Lung (tissue), 12 donors: ENCODE results near the gene RNU6-9. TPM values are rescaled to one million over a fixed set of nuclear protein-coding genes. Genes with fewer than 3 reads are reported as not detected.

ENCODE experiments used
- ATAC-seq: fragments of 200-7000 bp; cut with Tn5 transposase; one replicate; pipeline ENCODE4 v1.9.1; 2020; ENCODE audit warnings: moderate number of reproducible peaks; ENCODE audit not compliant: insufficient read depth, low FRiP score
- DNase-seq, 3 donors: peaks; one replicate each; pipeline ENCODE4 v3.0.0-alpha.2; 2013 to 2017
- H3K27ac ChIP-seq, 2 donors: one replicate each; pipeline ENCODE4 v1.5.1; 2013; ENCODE audit warnings: mild to moderate bottlenecking in 2 of 2, moderate library complexity in 2 of 2, control low read depth in 1 of 2, inconsistent platforms in 1 of 2, low read depth in 1 of 2, low read length in 1 of 2
- H3K27me3 ChIP-seq, 3 donors: one replicate each; pipeline ENCODE4 v1.5.1; 2013; ENCODE audit warnings: low read length in 2 of 3; ENCODE audit not compliant: control insufficient read depth in 3 of 3, insufficient read depth in 3 of 3
- H3K36me3 ChIP-seq, 4 donors: one replicate each; pipeline ENCODE4 v1.5.1; 2013; ENCODE audit warnings: low read length in 4 of 4, mild to moderate bottlenecking in 1 of 4, moderate library complexity in 1 of 4; ENCODE audit not compliant: control insufficient read depth in 4 of 4, insufficient read depth in 4 of 4
- H3K4me1 ChIP-seq, 5 donors: one replicate each; pipeline ENCODE4 v1.5.1; 2013; ENCODE audit warnings: low read length in 5 of 5, mild to moderate bottlenecking in 2 of 5, moderate library complexity in 1 of 5; ENCODE audit not compliant: control insufficient read depth in 5 of 5, insufficient read depth in 5 of 5
- H3K4me3 ChIP-seq: one replicate; pipeline ENCODE4 v1.5.1; 2013; ENCODE audit warnings: mild to moderate bottlenecking, control low read depth, moderate library complexity
- H3K9ac ChIP-seq, 2 donors: one replicate each; pipeline ENCODE4 v1.5.1; 2013; ENCODE audit warnings: low read length in 2 of 2, control low read depth in 1 of 2; ENCODE audit not compliant: insufficient read depth in 1 of 2
- H3K9me3 ChIP-seq, 4 donors: one replicate each; pipeline ENCODE4 v1.5.1; 2013; ENCODE audit warnings: low read length in 3 of 4, mild to moderate bottlenecking in 1 of 4, moderate library complexity in 1 of 4; ENCODE audit not compliant: control insufficient read depth in 4 of 4, insufficient read depth in 3 of 4
- CTCF ChIP-seq: IDR thresholded peaks from 2 replicates; pipeline ENCODE4 v1.5.1; 2012; ENCODE audit warnings: mild to moderate bottlenecking; ENCODE audit errors: control extremely low read depth, extremely low read depth
- WGBS, 2 donors: extraction: QIAGEN DNeasy Blood & Tissue Kit; methylation state at CpG; one replicate each; pipeline ENCODE4 v1.1.7; 2013; 5-methylcytosine and 5-hydroxymethylcytosine counted together
- polyA plus RNA-seq, 2 donors: library from polyadenylated mRNA; stranded (reverse); fragments of 200-250 nt; gene quantifications; one replicate each; pipeline ENCODE4 v1.2.1, GENCODE V29; 2013
- total RNA-seq, 2 donors: library from RNA; depleted of rRNA in 1 of 2; stranded (reverse); fragments of >200 nt in 1 of 2; gene quantifications; one replicate each; pipeline ENCODE4 v1.2.1, GENCODE V29; 2014 to 2021
- donor health status: control.
- donor health status: control.
- donor health status: Bipolar disorder and iron deficiency.
- donor health status: healthy.
- donor health status: DM: yes; HTN: yes; CAD: no.

Gene RNU6-9
- total and polyA plus RNA-seq, 4 donors = not detected

DNA sequence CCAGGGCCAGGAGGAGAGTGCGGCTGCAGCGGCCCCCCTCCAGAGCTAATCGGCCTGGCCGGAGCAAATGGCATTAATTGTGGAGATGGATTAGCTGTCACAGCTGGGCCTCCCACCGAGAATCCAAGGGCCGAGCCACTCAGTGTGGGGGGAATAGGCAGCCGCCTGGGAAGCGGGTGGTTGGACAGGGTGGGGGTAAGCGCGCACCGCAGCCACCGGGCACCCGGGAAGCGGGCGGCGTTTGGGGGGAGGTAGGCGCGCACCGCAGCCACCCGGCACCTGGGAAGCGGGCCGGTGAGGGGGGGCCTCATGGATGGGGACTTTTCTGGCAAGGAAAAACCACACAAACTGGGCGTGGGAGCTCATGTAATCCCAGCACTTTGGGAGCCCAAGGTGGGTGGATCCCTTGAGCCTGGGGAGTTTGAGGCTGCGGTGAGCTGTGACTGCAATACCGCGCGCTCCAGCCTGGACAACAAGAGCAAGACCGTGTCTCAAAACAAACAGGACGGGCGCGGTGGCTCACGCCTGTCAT, 10.0 kb downstream of the RNU6-9 start:
- WGBS, 2 donors = 77 to 80% methylated on average over 31 to 32 of the region's 32 CpGs
- Histone ChIP-seq H3K9ac (no peak overlapping the region), H3K36me3 (peaks cover 0 to 24% (median 0%) of the 10 kb centered on the region in 4 donors), H3K27ac (no peak overlapping the region), H3K27me3 (no peaks in the 10 kb centered on the region), H3K9me3 (no peaks in the 10 kb centered on the region), H3K4me3 (no peak overlapping the region), H3K4me1 (peaks cover 0 to 5% (median 0%) of the 10 kb centered on the region in 5 donors)
- peak in 2 of 3 donors; percentile 37 to 58 for DNase-seq
- ATAC-seq = no peak
- TF ChIP-seq CTCF = no peak

GRCh38 chr19:904545-904944, 11.3 kb downstream of the RNU6-9 start:
- ATAC-seq = no peak
- 90 to 93% methylated on average over 8 of the region's 8 CpGs for WGBS, 2 donors
- H3K36me3 ChIP-seq = peaks cover 0 to 13% (median 0%) of the 10 kb centered on the region in 4 donors
- no peaks in the 10 kb centered on the region for H3K27me3 ChIP-seq
- no peak for DNase-seq
- no peak overlapping the region for H3K9ac ChIP-seq
- no peak for TF ChIP-seq CTCF
- no peak overlapping the region for H3K27ac ChIP-seq
- H3K4me1 ChIP-seq = peaks cover 0 to 5% (median 0%) of the 10 kb centered on the region in 5 donors
- H3K9me3 ChIP-seq = no peaks in the 10 kb centered on the region
- no peak overlapping the region for H3K4me3 ChIP-seq

- Histone ChIP-seq H3K36me3 (peaks cover 0 to 8% (median 0%) of the 10 kb centered on the region in 4 donors), H3K27ac (no peak overlapping the region), H3K9ac (no peak overlapping the region), H3K9me3 (no peaks in the 10 kb centered on the region), H3K4me3 (no peak overlapping the region), H3K27me3 (no peaks in the 10 kb centered on the region), H3K4me1 (peaks cover 0 to 5% (median 0%) of the 10 kb centered on the region in 5 donors)
- 93 to 94% methylated on average over 7 of the region's 7 CpGs for WGBS, 2 donors
- DNase-seq = no peak
- no peak for TF ChIP-seq CTCF
- ATAC-seq = no peak
These were observed 13.2 kb downstream of the RNU6-9 start for GRCh38 chr19:906480-906879.
